GM18870 (cell line): ENCODE results near the gene CRY1.

ENCODE experiments used
- ATAC-seq: cut with Tn5 transposase; IDR thresholded peaks from one replicate; pipeline ENCODE4 v1.9.1; 2021; ENCODE audit warnings: moderate library complexity; ENCODE audit not compliant: unreplicated experiment

The CRY1 gene

DNA sequence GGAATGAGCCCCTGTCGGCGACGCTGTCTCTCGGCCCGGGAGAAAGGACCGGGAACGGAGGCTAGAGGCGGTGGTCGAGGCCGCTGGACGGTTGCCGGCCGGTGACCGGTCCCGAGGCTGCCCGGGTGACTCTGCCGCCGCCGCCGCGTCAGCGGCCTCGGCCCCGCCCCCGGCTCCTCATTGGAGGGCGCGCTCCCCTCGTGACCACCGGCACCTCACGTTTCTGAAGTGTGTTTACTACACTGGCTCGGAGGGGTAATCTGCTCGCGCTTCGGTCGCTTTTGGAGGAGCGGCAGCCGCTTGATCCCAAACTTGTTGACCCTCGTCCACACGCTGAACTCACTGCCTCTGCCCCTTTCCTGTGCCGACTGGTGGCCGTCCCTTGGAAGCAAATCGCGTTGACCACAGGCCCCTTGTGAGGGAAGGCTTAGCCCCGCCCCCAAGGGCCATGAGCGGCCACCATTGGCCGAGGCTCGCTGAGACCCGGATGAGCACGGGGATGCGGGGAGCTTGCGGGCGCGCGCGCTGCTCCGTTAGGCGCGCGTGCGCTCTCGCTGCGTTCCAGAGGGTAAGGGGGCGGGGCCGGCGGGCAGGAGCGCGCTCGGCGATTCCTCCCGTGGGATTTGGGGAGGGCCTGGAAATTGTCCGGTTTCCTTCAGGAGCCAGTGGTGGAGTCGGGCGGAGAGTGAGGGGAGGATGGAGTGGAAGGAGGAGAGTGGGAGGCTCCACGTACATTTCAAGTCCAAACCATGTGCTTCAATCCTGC lies at the start of gene CRY1:
Gene CRY1 (minus strand): TSS at position 133 of the 766 bp plus-strand sequence. CDS start 588 bp downstream, outside the sequence.
- ATAC-seq, result peak; percentile 80

DNA sequence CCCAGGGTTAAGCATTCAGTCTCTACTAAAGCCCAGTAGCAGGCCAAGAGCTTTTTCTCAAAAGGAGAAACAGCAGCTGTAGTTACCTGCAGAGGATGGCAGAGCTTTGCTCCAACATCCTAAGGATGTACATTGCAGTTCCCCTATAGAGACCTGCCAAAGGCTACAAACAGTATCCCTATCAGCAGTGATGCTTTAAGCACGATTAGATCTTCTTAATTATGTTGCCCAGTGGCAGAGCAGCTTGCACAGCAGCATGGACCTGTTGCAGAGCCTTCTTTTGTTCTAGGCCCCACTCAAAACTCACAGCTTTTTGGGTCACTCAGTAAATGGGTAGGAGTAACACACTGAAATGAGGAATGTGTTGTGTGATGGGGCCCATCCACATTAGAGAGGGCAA lies 46.4 kb upstream of the CRY1 start:
- no peak for ATAC-seq

DNA sequence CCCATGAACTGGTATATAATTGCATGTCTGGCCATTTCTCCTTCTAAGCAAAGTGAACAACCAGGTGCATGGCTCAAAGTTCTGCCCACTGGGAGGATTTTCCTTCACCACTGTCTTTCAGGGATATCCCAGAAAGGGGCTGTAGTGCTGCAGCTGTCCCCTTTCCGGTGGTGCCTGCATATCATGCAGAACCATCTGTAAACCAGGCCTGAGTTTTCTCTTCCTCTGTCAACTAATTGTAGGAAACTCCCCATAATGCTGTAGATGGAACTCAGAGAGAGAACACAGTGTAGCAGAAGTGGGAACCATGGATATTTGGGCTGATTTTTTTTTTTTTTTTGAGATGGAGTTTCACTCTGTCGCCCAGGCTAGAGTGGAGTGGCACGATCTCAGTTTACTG lies 45.6 kb upstream of the CRY1 start:
- no peak for ATAC-seq

DNA sequence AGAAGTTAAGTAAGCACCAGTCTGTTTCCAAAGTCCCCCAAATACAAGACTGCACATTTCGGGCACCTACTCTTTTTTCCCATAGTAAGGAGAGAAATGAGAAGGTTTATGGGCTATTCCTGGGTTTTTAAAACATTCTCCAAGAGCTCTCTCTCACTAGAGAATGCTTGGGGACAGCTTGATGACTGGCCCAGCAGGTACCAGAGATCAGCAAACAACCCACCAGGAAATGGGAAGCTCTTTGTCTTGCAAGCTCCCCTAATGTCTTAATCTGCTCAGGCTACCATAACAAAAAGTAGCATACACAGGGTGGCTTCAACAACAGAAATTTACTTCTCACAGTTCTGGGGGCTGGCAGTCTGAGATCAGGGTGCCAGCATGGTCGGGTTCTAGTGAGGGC lies 41.8 kb upstream of the CRY1 start:
- no peak for ATAC-seq

DNA sequence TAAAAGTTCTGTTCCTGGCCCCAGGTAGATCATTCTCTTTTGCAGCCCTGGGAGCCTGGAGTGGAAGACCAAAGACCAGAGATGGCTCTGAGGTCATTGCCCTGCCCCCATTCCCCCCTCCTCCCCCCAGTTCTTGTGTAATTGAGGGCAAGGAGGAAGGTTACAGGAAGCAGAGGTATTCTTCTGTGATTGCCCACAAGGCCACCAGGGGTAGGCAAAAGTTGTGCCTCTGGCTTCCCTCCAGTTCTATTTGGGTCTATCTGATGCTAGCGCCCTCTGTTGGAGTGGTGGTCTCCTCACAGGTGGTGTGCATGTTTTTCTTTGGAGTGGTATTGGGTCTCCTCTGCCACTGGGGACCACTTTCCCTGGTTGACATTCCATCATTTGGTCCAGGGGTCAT lies 41.2 kb upstream of the CRY1 start:
- ATAC-seq, result no peak

DNA sequence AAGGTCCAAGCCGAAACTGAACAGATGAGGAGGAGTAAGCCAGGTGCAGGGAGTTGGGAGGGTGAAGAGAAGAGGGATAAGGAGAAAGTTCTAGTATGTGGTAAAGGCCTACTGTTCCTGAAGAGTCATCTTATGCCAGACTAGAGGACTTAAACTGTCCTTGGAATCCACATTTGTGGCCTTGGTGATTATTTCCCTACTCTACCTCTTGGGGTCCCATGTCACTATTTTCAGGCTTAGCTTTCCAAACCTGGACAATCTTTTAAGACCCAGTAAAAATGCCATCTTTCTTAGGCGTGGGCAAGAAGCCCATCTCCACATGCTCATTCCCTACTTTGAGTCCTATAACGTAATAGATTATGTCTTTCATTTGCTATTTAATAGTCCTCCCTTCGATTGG lies 40.1 kb upstream of the CRY1 start:
- no peak for ATAC-seq

DNA sequence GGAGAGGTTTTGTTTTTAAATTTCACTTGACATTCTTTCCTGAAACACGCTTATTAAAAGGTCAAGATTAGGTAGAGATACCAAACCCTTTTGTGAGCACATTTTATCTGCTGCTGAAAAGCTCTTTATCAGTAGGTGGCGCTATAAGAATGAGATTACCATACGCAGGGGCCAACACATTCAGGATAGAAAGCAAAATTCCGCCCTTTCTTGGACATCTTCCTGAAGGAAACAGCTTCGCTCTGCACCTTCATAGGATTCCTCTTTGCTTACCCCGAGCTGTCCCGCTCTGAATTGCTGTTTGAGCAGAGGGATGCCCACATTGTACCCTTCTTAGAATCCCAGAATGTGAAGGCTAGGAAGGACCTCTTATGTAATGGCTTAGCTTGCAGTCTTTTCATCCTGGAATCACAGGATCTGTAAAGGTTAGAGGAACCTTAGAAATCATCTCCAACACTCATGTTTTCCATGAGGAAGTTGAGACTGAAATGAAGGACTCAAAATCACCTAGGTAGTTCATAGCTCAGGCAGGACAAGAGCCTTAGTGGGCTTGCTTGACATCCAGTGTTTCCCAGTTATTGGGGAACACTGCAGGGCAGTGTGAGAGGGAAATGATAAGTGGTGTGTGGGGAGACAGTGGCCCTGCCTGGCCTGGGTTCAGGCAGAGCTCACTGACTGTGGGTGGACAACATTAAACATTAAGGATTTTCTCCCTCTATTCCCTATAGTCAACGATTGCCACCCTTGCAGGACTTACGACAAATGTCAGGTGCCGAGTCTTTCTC lies 38.7 kb upstream of the CRY1 start:
- ATAC-seq, result no peak

DNA sequence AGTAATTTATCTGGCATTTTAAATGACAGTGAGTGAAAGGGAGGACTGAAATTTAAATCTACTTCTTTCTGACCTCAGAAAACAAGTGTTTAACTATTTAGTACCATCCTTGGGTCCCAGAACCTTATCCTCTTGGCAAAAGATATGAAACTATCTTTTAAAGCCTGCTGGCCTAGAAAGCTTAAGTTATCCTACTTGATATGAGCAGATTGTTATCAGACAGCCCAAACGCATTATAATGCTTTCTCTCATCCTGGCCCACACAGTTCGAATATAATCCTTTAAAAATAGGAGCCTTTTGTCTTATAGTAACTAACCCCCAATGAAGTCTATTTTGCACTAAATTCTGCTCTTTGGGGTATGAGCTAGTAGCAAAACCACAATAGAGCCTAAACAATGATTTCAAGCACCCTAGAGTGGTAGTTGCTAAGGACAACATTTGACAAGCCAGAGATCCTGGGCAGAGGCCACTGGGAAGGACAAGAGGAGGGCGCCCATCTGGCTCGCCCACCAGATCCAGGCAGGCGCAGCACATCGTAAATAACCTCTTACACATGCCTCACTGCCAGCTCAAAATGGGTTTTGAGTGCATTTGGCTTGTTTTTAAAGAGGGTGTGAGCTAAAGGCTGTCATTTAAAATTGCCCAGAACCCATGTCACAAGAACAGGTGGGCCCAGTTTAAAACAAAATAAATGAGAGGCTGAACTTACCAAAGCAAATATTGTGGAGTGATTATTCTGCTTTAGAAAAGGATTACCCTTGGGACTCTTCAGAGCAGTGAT lies 37.7 kb upstream of the CRY1 start:
- ATAC-seq, result no peak

DNA sequence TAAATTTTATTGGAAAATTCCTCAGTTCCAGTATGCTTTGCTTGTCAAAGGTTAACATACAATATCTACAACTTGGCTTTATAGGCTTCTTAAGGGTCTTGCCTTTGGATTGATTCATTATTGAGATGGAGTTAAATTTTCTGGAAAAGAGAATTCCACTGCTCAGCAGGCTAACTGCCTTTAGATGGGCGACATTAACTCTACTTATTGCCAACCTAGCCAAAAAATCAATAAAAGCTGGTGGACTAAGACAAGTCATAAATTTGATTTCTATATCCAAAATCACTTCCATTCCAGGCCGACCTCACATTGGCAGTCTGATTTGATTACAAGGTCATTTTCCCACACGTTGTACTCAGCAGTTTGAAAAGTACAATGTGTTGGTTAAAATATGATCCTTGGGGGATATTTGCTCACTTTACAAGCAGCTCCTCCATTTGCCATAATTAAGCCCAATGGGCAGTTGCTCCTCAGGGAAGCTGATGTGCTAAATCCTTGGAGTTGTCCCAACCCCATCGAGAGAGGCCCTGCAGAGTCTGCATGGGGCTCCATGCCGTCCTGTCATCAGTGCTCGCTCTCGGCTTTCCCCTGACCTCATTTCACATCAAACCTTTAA lies 36.1 kb upstream of the CRY1 start:
- no peak for ATAC-seq

DNA sequence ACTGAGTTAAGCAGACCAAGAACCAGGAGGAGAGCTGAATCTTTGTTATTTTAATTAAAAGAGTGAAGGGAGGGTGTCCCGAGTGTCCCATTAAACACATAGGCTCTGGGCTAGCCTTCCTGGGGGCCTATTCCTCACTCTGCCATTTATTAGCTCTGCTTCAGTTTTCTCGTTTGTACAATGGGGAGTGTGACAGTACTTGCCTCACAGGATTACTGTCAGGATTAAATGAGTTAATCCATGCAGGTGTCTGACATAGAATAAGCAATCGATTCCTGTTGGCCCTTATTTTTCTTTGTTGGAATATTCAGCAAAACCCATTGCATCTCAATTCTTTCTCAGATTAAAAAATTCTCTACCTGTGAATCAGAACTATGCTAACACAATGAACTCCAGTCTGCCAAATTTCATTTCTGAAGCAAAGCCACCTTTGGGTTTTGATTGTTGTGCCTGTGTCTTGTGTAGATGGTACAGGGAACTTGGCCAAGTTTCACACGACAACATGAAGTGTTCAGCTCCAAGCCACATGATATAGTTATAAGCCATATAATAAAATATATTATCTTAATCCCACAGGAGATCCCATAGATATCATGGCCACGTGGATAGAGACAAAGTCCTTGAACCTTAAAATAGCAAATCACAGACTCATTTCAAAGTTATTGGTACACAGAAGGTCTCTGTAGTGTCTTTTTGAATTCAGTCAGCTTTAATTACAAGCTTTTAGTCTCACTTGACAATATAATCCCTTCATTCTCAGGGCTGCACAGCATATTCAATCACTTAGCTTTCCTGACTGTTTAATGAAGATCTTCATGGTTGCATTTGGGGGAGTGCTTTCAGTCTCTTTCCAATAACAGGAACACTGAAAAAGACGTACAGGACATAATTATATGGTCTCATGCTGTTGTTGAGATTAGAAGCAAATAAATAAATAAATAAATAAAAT lies 34.4 kb upstream of the CRY1 start:
- no peak for ATAC-seq

DNA sequence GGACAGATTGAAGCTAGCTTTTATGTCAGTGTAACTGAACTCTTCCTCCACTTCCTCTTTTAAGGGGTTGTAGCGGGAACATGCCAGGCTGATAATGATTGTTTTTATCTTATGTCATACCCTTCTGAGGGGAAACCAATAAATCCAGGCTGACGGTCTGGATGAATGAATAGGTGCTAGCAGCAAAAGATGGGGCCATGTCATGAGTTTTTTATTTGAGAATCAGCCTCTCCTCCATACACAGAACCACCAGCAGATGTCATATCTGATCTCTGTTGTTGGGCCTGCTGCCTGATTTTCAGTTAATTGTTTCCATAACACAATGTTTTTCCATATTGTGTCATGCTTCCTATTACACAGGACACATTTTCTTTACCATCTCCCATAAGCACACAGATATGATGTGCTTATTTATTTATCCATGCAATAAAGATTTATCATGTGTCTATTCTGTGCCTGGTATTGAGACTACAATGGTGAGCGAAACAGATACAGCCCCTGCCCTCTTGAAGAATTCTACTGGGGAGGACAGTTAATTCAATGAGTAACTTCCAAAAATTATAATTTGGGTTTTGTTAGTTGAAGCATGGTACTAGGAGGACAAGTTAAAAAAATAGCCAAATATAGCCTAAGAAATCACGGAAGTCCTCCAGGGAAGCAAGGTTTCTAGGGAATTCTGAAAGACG lies 33.6 kb upstream of the CRY1 start:
- ATAC-seq, result no peak

DNA sequence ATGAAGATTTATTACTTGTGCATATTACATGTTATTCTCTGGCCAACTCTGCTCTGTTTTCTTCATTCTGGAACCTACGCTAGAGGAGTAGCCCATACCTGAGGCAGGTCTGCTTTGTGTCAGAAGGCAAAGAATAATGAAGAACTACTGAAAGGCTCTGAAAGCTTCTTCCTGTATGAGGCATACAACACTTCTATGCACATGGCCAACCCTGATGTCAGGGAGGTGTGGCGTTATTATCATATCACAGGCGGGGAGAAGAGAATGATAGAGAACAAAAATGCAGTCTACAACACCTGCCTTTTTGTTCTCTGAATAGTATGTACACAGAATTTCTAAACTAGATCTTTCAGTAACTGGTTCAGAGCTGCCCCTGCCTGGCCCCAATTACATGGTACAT lies 32.5 kb upstream of the CRY1 start:
- no peak for ATAC-seq

DNA sequence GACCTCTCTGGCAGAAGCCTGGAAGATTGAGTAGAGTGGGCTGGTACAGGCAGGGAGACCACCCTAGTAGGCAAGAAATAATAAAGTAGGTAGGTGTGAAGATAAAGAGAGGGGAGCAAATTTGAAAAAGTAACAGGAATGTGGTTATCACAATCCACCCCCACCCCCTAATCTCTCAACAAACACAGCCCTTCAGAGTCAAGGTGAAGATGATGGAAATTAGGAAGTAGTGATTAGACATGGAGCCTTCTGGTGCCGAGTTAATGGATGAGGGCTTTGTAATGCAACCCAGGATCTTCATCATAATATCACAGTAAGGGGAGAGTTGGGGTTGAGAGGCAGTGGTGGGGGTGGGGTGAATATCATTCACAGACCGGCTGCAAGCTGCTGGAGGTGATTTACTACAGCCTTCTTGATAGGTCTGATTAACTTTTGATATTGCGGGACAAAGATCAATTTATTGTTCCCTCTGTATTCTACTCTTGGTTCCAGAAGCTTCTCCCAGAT lies 29.2 kb upstream of the CRY1 start:
- ATAC-seq, result no peak

DNA sequence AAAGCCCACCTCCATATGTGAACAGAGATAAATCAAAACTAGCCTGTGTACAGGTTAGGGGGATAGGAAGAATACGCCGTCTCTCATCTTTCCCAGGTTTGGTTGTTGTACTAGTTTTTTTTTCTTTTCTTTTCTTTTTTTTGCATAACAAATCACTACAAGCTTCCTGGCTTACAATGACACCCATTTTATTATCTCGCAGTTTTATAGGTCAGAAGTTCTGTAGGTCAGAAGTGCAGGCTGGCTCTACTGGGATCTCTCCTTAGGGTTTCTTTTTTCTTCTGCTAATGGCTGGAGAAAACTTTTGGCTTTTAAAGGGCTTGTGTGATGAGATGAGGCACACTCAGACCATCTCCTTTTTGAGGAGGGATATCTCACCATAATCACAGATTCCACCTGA lies 25.7 kb upstream of the CRY1 start:
- no peak for ATAC-seq

DNA sequence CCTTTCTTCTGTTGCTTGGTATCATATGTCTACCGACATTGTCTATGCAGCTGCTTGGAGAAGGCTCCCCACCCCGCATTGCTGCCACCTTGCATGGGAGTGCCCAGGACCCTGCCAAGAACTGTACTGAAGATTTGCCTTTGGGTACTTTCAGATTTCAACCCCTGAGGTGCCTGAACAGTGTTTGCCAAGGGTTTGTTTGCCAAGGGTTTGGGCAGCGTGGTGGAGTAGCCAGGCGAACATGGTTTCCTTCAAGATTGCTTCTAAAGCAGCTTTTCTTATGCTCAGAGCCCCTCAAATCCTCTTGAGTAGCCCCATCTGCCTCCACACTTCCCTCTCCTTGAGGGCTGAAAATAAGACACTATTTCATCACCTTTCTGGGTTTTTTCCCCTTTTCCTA lies 25.3 kb upstream of the CRY1 start:
- ATAC-seq, result no peak

DNA sequence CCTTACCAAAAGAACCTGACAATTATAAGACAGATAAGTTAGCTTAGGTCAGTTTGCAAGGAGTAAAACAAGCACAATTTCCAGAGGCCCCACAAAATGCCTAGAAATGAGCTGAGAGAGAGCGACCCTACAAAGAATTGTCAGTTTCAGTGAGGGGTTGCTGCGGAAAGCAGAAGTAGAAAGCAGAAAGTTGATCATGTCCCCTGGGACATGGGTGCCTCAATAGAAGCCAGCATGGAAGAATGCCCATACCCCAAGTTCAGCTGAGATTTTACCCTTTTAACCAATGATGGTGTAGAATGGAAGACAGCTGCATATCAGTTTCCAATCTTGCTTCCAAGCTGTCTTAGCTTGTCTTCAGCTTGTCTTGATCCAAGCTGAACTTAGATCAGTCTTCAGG lies 21.8 kb upstream of the CRY1 start:
- ATAC-seq, result no peak

DNA sequence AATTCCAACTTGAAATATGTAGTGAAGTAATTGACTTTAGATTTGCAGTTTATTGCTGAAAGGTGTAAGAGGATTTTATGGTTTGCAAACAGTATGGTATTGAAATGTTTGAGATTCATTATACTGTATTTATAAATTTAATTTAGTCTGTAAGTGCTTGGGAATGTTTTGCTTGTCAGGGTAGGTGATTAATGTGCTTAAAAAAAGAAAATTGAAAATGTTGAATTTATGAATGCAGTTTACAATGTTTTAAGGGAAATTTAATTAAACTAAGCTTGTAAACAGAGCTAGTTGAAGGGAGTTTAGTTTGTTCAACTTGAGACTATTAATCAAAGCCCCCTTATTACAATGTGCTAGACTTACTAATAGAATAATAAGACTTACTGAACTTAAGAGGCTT lies 18.0 kb upstream of the CRY1 start:
- no peak for ATAC-seq

DNA sequence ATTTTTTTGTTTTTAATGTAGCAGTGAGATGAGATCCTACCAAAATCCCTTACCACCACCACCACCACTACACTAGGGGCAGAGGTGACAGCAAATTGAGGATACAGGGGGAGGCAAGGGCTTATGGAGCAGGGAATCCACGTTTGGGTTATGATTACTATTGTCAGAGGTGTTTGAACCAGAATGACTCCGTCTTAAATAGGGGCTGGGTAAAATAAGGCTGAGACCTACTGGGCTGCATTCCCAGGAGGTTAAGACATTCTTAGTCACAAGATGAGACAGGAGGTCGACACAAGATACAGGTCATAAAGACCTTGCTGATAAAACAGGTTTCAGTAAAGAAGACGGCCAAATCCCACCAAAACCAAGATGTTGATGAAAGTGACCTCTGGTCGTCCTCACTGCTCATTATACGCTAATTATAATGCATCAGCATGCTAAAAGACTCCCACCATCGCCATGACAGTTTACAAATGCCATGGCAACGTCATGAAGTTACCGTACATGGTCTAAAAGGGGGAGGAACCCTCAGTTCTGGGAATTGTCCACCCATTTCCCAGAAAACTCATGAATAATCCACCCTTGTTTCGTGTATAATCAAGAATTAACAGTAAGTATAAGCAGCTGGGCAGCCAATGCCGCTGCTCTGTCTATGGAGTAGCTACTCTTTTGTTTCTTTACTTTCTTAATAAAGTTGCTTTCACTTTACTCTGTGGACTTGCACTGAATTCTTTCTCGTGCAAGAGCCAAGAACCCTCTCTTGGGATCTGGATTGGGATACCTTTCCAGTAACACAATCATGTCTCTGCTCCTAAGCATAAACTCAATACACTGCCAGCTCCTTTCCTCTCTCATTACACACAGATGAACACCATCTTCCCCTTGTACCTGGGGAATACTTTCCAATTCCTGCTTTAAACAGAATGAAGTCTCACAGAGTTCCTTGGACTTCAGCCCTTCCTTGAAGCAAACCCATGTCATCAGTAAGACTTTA lies 16.7 kb upstream of the CRY1 start:
- ATAC-seq, result no peak
